Myocyte (in vitro differentiated cells): ENCODE results near the gene SLC11A2. TPM values are rescaled to one million over a fixed set of nuclear protein-coding genes. Genes with fewer than 3 reads are reported as not detected.
"Not testable (repeated sequence)": the region's sequence is repeated elsewhere in the genome, so short reads cannot be mapped to it uniquely, and the experiment has no call there.

Experiments used
- DNase-seq: peaks from one replicate; pipeline ENCODE4 v3.0.0-alpha.2; 2012; ENCODE audit warnings: low read depth
- total RNA-seq: library from RNA; depleted of rRNA; stranded (reverse); fragments of >200 nt; gene quantifications from 2 replicates; pipeline ENCODE4 v1.2.3, GENCODE V29; 2014

The SLC11A2 gene
- total RNA-seq, 1 donor from 2014 or later = 54.9 TPM

DNA sequence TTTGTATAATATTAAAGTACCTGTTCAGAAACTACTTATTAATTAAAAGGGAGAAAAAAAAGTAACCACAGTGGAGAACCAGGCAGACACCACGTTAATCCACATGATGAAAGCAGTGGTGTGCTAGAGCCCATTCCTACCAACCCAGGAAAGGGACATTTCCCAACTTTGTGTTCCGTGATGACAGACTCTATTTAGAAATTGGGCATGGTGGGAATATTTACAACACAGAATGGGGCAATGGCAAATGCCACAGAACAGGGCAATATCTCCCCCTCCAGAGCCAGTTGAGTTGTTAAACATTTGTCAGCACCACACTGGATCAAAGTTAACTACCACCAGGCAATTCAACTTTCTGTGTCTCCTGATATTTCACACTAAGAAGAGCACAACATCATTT is 75.1 kb downstream of the SLC11A2 start:
- no peak for DNase-seq

DNA sequence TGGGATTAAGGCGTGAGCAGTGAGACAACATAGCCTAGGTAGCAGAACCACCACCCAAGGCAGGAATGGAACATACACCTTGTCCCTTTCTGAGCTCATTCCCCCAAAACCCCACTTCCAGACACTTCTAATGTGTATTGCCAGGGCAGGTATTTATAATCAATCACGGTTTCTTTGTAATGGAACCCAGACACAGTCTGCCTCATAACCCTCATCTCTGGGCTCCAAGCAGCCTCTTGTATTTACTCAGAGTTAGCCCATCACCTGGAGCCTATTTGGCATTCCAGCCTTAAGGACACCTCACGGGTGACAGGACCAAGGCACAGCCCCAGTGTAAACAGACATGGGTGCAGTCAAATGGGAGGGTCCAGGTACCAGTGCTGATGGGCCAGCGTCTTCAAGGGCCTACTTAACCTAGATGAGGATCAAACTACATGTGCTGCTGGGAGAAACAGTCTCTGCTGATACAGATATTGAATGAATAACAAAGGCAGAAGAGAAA is 76.3 kb downstream of the SLC11A2 start:
- no peak for DNase-seq

DNA sequence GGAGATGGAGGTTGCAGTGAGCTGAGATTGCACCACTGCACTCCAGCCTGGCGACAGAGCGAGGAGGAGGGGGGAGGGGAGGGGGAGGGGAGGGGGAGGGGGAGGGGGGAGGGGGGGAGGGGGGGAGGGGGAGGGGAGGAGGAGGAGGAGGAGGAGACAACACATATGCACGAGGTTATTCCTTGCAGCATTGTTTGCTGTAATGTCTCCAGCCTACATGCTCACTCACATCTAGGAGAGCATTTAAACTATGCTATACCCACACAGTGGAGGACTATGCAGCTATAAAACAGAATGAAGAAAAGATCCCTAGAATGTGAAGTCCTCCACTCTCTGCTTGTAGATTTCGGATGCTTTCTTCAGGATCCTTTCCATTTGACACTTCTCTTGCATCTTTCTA is 77.4 kb downstream of the SLC11A2 start:
- DNase-seq = no peak

DNA sequence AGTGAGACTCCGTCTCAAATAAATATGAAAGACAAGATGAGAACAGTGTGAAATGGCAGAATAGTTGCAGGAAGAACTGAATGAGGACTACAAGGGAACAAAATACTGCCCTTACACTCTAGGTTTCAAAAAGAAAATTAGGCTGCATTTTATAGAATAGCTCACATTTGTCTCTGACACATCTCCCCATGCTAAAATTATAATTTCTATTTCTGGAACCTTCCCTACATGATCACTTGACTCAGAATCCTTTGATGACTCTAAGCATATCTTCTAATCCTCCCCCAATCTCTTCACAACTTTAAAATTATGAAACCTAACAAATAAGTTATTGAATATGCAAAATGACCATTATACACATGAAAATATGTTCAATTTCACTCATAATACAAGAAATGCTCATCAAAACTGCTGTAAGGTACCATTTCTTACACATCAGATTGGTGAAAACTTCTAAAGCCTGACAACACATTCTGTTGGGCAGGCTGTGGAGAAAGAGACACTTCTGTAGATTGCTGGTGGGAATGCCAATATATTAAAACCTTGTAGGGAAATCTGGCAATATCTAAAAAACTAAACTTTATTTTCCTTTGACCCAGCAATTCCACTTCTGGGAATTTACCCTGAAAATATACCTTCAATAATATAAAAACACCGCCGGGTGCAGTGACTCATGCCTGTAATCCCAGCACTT is 78.1 kb downstream of the SLC11A2 start:
- peak; percentile 43 for DNase-seq

DNA sequence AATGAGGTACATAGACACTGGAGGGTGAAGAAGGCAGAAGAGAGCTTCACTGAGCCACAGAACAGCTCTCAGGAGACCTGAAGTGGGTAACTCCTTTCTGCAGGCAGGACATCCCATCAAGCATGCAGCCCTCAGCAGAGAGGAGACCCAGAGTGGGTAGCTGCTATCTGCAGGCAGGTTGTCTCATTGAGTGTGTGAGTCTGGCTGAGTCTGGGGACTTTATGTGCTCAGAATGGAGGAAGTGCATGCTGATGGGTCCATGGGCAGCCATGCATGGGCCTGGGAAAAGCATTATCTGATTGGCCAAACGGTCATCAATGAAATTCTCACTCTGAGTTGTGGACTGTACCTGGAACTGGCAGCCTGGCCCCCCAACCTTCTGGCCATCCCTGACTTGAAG is 88.5 kb downstream of the SLC11A2 start:
- DNase-seq = no peak

DNA sequence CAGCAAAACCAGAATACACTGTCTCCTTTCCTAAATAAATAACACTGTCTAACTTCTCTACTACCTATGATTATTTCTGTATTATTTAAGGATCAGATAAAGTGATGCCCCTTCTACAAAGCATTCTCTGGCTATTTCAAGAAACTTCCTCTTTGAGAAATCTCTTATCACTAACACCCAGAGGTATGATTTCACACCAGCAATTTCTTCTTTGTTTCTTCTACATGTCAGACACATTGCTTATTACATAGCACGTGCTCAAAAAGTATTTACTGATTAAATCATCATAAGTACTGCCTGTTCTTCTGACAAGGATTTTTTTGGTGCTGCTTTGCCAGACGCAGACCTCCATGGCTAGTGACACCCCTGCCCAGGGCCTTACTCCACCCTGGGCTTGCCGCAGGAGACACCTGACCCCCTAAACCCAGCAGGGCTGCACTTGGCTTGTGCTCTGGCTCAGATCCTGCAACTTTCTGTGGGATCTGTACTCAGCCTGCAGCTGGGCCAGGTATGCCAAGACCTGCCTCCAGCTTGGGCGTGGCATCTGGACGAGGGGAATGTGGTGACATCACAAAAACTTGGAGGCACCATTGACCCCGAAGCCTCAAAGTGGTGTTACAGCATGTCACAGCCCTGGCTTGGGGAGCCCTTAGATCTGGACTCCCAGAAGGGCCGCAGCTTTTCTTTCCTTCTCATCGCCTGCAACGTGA is 89.2 kb downstream of the SLC11A2 start:
- no peak for DNase-seq

DNA sequence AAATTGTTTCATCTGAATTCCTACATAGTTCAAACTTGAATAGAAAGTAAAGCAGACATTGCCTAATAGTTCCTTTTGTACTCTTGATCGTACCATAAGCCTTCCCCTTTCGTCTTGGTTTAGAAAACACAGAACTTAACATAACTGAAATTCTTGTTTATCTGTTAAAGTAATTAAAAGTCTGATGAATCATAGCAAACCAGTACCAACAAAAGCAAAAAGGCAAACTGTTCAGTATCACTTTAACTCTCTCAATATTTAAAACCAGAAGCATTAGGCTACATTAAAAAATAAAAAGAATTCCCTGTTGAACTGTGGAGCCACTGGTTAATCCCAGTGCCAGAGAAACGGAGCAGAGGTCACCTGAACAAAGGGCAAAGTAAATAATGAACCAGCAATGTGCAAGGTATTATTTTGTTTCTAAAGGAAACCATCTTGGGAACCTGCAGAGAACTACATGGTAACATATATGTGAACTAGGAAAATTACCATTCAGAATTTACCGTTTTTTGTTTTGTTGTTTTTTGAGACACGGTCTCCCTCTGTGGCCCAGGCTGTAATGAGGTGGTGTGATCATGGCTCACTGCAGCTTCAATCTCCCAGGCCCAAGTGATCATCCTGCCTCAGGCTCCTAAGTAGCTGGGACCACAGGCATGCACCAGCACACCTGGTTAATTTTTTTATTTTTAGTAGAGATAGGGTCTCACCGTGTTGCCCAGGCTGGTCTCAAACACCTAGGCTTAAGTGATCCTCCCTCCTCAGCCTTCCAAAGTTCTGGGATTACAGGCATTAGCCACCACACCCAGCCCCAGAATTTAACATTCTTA is 91.0 kb downstream of the SLC11A2 start:
- DNase-seq = no peak

DNA sequence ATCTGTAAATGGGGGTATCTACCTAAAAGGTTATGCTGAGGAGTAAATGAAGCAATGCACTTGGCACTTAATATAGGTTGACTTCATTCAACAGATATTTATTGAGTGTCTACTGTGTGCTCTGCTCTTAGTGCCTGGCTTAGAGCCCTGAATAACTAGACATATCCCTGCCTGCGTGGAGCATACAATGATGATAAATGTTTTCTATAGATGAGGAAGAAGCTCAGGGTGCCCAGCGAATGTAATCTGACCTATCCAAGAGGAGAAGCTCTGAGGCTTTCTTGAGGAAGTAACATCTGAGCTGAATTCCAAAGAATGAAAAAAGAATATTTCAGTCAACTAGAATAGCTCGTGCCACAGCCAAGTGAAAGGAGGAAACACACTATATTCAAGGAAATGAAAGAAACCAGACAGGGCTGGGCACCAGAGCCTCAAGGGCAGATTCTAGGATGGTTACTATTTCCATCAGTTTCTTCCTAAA is 91.8 kb downstream of the SLC11A2 start:
- DNase-seq = no peak

DNA sequence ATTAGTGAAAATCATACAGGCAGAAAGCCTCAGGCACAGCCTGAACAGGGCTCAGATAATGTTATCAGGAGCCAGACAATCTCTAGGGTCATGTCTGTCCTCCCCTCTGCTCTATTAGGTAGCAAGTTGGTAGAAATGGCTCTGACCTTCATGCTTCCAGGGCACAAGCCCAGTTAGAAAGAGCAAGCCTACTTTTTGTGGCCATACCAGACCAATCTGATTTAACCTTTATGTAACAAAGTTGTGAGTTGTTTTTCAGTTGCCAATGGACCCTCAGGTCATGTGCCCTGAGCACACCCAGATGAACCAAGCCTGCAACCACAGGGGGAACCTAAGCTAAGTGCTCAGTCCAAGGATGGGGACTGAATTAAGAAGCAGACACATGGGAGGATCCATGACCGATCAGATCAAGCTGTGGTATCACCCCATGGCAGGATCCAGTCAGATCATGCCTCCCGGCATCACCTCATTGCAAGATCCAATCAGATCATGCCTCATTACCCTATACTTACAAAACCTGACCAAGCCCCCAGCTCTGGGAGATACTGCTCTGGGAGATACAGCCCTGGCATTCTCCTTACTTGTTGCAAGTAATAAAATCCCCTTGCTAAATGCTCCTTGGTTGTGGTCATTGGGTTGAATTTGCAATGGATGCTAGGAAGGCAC is 92.6 kb downstream of the SLC11A2 start:
- no peak for DNase-seq

DNA sequence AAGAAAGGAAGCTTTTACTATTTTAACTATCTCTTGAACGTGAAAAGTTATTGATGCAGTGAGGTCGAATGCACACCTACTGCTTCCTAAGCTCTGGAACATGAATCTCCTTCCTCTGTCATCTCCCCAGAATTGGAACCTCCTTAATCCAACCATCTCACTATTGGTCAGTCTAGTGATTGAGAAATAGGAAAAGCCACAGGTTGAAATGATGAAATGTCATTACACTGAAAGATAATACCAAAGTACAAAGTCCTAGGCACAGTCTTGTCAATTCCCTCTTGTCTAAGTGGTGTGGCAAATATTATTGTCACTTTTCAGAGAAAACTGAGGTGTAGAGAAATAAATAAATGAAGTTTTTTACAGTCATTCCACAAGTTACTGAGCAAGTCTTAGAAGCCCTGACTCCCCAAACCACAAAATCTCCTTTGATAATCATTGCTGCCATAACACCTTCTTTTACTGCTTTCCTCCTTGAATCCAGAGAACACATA is 93.3 kb downstream of the SLC11A2 start:
- no peak for DNase-seq

DNA sequence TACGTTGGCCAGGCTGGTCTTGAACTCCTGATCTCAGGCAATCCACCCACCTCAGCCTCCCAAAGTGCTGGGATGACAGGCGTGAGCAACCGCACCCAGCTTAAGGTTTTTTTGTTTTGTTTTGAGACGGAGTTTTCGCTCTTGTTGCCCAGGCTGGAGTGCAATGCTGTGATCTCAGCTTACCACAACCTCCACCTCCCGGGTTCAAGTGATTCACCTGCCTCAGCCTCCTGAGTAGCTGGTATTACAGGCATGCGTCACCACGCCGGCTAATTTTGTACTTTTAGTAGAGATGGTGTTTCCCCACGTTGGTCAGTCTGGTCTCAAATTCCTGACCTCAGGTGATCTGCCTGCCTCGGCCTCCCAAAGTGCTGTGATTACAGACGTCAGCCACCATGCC is 95.7 kb downstream of the SLC11A2 start:
- not testable (repeated sequence) for DNase-seq

DNA sequence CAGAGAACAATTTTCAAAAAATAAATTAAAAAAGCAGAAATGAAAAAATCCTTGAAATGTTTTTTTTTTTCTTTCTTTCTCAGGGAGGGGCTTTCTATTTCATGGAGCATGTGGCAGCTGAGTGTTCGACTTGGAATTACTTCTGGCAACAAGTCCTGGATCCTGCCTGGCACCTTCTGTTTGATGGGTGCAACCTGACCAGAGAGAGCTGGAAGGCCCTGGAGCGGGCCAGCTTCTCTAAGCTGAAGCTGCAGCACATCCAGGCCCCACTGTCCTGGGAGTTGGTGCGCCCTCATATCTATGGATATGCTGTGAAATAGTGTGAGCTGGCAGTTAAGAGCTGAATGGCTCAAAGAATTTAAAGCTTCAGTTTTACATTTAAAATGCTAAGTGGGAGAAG is 96.4 kb downstream of the SLC11A2 start:
- DNase-seq = no peak

Other genes with a start within 250 kb of the SLC11A2 start
- gene TMPRSS12, start 183.5 kb downstream of the SLC11A2 start, total RNA-seq = not detected in 2 replicates
- gene HIGD1C, start 73.8 kb downstream of the SLC11A2 start, total RNA-seq = not detected in 2 replicates
- gene LETMD1, start 21.9 kb upstream of the SLC11A2 start, total RNA-seq = 33.4 and 39.8 TPM in 2 replicates
- 33.5 and 40.0 TPM in 2 replicates for gene CSRNP2, start 57.2 kb upstream of the SLC11A2 start, total RNA-seq
- 15.2 and 17.2 TPM in 2 replicates for gene TFCP2, start 146.8 kb upstream of the SLC11A2 start, total RNA-seq
- 5.1 and 5.3 TPM in 2 replicates for gene POU6F1, start 191.7 kb upstream of the SLC11A2 start, total RNA-seq
- gene DAZAP2, start 212.4 kb upstream of the SLC11A2 start, total RNA-seq = 166 and 178 TPM in 2 replicates
- gene SMAGP, start 244.0 kb upstream of the SLC11A2 start, total RNA-seq = 2.9 and 3.6 TPM in 2 replicates